GM12801 (cell line): ENCODE results near the gene BPGM.

Source experiments
- TF ChIP-seq, protein P1 (sequence below): IDR thresholded peaks from one replicate; pipeline ENCODE4 v1.5.1; 2011; ENCODE audit warnings: control low read depth; ENCODE audit not compliant: insufficient read length; ENCODE audit errors: extremely low read depth

Gene BPGM

GRCh38 chr7:134636008-134636449 is 10.6 kb upstream of the BPGM start:
- TF ChIP-seq, protein P1, sequence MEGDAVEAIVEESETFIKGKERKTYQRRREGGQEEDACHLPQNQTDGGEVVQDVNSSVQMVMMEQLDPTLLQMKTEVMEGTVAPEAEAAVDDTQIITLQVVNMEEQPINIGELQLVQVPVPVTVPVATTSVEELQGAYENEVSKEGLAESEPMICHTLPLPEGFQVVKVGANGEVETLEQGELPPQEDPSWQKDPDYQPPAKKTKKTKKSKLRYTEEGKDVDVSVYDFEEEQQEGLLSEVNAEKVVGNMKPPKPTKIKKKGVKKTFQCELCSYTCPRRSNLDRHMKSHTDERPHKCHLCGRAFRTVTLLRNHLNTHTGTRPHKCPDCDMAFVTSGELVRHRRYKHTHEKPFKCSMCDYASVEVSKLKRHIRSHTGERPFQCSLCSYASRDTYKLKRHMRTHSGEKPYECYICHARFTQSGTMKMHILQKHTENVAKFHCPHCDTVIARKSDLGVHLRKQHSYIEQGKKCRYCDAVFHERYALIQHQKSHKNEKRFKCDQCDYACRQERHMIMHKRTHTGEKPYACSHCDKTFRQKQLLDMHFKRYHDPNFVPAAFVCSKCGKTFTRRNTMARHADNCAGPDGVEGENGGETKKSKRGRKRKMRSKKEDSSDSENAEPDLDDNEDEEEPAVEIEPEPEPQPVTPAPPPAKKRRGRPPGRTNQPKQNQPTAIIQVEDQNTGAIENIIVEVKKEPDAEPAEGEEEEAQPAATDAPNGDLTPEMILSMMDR = no peak

GRCh38 chr7:134637441-134637840 is 9.2 kb upstream of the BPGM start:
- TF ChIP-seq, protein P1 = no peak

GRCh38 chr7:134637934-134638719 is 8.5 kb upstream of the BPGM start:
- TF ChIP-seq, protein P1 = no peak

- TF ChIP-seq, protein P1 = no peak
These were observed 7.6 kb upstream of the BPGM start for GRCh38 chr7:134639061-134639460.

GRCh38 chr7:134639683-134640279 is 6.9 kb upstream of the BPGM start:
- TF ChIP-seq, protein P1 = no peak

GRCh38 chr7:134640842-134641715 is 5.6 kb upstream of the BPGM start:
- TF ChIP-seq, protein P1 = no peak

GRCh38 chr7:134643131-134643530 is 3.5 kb upstream of the BPGM start:
- TF ChIP-seq, protein P1 = no peak
